Neural progenitor cell (in vitro differentiated cells): ENCODE measurements around the gene SLIT2. TPM values are rescaled to one million over a fixed set of nuclear protein-coding genes. Genes with fewer than 3 reads are reported as not detected.

Experiments used
- DNase-seq: peaks from one replicate; pipeline ENCODE4 v3.0.0-alpha.2; 2016; ENCODE audit warnings: low spot score
- H2AFZ ChIP-seq: fragments of 200-600 bp; sonication (generic); replicated peaks from 2 replicates; pipeline ENCODE4 v1.6.1; 2016; ENCODE audit warnings: antibody characterized with exemption
- H3F3A ChIP-seq: fragments of 200-600 bp; sonication (generic); 2 replicates; pipeline ENCODE4 v1.6.1; 2016; ENCODE audit warnings: antibody characterized with exemption, low read depth
- H3K27ac ChIP-seq: fragments of 200-600 bp; sonication (generic); 2 replicates; pipeline ENCODE4 v1.5.1; 2016; ENCODE audit warnings: mild to moderate bottlenecking
- H3K27me3 ChIP-seq: fragments of 200-600 bp; sonication (generic); 2 replicates; pipeline ENCODE4 v1.6.1; 2016; ENCODE audit warnings: mild to moderate bottlenecking, moderate library complexity
- H3K36me3 ChIP-seq: fragments of 200-600 bp; sonication (generic); 2 replicates; pipeline ENCODE4 v1.5.1; 2016
- H3K4me1 ChIP-seq: fragments of 200-600 bp; sonication (generic); 2 replicates; pipeline ENCODE4 v1.6.1; 2016; ENCODE audit warnings: mixed run types
- H3K4me2 ChIP-seq: fragments of 200-600 bp; sonication (generic); 2 replicates; pipeline ENCODE4 v1.6.1; 2016
- H3K4me3 ChIP-seq: fragments of 200-600 bp; sonication (generic); 2 replicates; pipeline ENCODE4 v1.5.1; 2016
- H3K79me2 ChIP-seq: fragments of 200-600 bp; sonication (generic); 2 replicates; pipeline ENCODE4 v1.6.1; 2016; ENCODE audit warnings: low read depth
- H3K9ac ChIP-seq: fragments of 200-600 bp; sonication (generic); 2 replicates; pipeline ENCODE4 v1.6.1; 2016
- H3K9me3 ChIP-seq: fragments of 200-600 bp; sonication (generic); 2 replicates; pipeline ENCODE4 v1.5.1; 2016; ENCODE audit warnings: low read depth
- H4K20me1 ChIP-seq: fragments of 200-600 bp; sonication (generic); 2 replicates; pipeline ENCODE4 v1.6.1; 2016; ENCODE audit warnings: low read depth
- H3K27ac Mint-ChIP-seq: 3 replicates; pipeline ENCODE4 v1.8.0; 2021; ENCODE audit warnings: mixed read lengths
- H3K27me3 Mint-ChIP-seq: 2 replicates; pipeline ENCODE4 v1.8.0; 2022; ENCODE audit warnings: low read depth, mild to moderate bottlenecking, inconsistent platforms, moderate library complexity, mixed read lengths; ENCODE audit not compliant: insufficient read depth
- H3K36me3 Mint-ChIP-seq: 3 replicates; pipeline ENCODE4 v1.8.0; 2021; ENCODE audit warnings: mixed read lengths
- H3K4me1 Mint-ChIP-seq: 3 replicates; pipeline ENCODE4 v1.8.0; 2021; ENCODE audit warnings: mixed read lengths
- H3K4me3 Mint-ChIP-seq: 3 replicates; pipeline ENCODE4 v1.8.0; 2021; ENCODE audit warnings: mild to moderate bottlenecking, moderate library complexity, mixed read lengths
- H3K9me3 Mint-ChIP-seq: 3 replicates; pipeline ENCODE4 v1.8.0; 2020; ENCODE audit warnings: mixed read lengths
- EZH2 ChIP-seq: fragments of 200-600 bp; sonication (generic); IDR thresholded peaks from 2 replicates; pipeline ENCODE4 v1.6.1; 2017; ENCODE audit warnings: antibody characterized with exemption, mild to moderate bottlenecking, moderate library complexity
- EZH2phosphoT487 ChIP-seq: fragments of 200-600 bp; sonication (generic); IDR thresholded peaks from 2 replicates; pipeline ENCODE4 v1.6.1; 2017; ENCODE audit warnings: antibody characterized with exemption
- total RNA-seq: library from RNA; depleted of rRNA; stranded (reverse); fragments of >200 nt; gene quantifications from 2 replicates; pipeline ENCODE4 v1.2.3, GENCODE V29; 2015; ENCODE audit warnings: low replicate concordance
- TF ChIP-seq, protein P1 (sequence below): fragments of 200-600 bp; sonication (generic); IDR thresholded peaks from 2 replicates; pipeline ENCODE4 v1.5.1; 2017; ENCODE audit warnings: antibody characterized with exemption, mild to moderate bottlenecking

SLIT2 gene
- total RNA-seq, 1 donor from 2014 or later = 3.0 TPM

DNA sequence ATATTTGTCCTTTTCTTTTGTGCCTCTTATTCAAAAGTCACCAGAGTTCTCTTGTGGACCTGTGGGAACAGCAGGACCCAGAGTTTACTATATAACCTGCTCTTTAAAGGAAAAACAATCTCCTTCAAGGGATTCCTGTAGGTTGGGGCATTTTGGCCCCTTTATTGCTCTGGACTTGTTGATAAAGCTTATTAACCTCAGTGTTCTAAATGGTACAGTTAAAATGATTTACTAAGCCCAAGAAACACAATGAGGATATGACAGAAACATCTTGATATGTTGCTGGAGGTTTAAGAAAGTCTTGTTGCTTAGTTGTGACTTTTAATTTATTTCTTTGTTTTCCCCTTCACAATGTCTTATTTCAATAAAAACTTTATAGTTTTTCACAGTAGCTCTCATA is 46.8 kb downstream of the SLIT2 start:
- TF ChIP-seq, protein P1, sequence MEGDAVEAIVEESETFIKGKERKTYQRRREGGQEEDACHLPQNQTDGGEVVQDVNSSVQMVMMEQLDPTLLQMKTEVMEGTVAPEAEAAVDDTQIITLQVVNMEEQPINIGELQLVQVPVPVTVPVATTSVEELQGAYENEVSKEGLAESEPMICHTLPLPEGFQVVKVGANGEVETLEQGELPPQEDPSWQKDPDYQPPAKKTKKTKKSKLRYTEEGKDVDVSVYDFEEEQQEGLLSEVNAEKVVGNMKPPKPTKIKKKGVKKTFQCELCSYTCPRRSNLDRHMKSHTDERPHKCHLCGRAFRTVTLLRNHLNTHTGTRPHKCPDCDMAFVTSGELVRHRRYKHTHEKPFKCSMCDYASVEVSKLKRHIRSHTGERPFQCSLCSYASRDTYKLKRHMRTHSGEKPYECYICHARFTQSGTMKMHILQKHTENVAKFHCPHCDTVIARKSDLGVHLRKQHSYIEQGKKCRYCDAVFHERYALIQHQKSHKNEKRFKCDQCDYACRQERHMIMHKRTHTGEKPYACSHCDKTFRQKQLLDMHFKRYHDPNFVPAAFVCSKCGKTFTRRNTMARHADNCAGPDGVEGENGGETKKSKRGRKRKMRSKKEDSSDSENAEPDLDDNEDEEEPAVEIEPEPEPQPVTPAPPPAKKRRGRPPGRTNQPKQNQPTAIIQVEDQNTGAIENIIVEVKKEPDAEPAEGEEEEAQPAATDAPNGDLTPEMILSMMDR = no peak
- TF ChIP-seq EZH2phosphoT487 (no peak), EZH2 (no peak)
- no peak for DNase-seq
- H3K27ac Mint-ChIP-seq = no peak overlapping the region
- Histone ChIP-seq H3K9ac (no peak overlapping the region), H3K4me1 (no peaks in the 10 kb centered on the region), H3K27me3 (no peaks in the 10 kb centered on the region), H3K79me2 (no peaks in the 10 kb centered on the region), H3K36me3 (no peaks in the 10 kb centered on the region), H3K27ac (no peak overlapping the region), H3F3A (no peaks in the 10 kb centered on the region), H2AFZ (no peak overlapping the region), H3K9me3 (no peaks in the 10 kb centered on the region), H3K4me2 (no peak overlapping the region), H4K20me1 (no peaks in the 10 kb centered on the region), H3K4me3 (no peak overlapping the region)
- H3K4me3 Mint-ChIP-seq = no peak overlapping the region
- no peaks in the 10 kb centered on the region for H3K9me3 Mint-ChIP-seq
- H3K36me3 Mint-ChIP-seq = peaks cover 9% of the 10 kb centered on the region
- H3K27me3 Mint-ChIP-seq = no peaks in the 10 kb centered on the region
- H3K4me1 Mint-ChIP-seq = peaks cover 14% of the 10 kb centered on the region

DNA sequence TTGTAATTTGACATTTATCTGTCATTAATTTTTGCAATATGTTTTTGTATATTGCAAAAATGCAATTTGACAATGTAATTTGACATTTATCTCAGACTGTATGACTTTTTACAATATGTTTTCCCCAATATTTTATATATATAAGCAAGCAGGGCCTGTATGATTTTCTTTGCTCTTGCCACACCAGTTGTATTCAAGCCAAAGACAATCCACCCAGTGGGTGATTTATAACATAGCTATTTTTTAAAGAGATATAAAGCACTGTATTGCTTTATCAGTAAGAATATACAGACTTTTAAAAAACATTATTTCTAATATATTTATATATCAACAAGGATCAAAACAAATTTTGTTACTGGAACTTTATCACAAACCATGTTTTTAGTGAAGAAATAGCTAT is 47.3 kb downstream of the SLIT2 start:
- Histone ChIP-seq H3K27ac (no peak overlapping the region), H3K4me1 (no peaks in the 10 kb centered on the region), H3F3A (no peaks in the 10 kb centered on the region), H3K9ac (no peak overlapping the region), H2AFZ (no peak overlapping the region), H3K36me3 (no peaks in the 10 kb centered on the region), H3K27me3 (no peaks in the 10 kb centered on the region), H3K9me3 (no peaks in the 10 kb centered on the region), H4K20me1 (no peaks in the 10 kb centered on the region), H3K79me2 (no peaks in the 10 kb centered on the region), H3K4me2 (no peak overlapping the region), H3K4me3 (no peak overlapping the region)
- H3K36me3 Mint-ChIP-seq = peaks cover 14% of the 10 kb centered on the region
- no peaks in the 10 kb centered on the region for H3K27me3 Mint-ChIP-seq
- TF ChIP-seq EZH2 (no peak), EZH2phosphoT487 (no peak)
- TF ChIP-seq, protein P1 = no peak
- no peak for DNase-seq
- peaks cover 14% of the 10 kb centered on the region for H3K4me1 Mint-ChIP-seq
- H3K9me3 Mint-ChIP-seq = no peaks in the 10 kb centered on the region
- no peak overlapping the region for H3K27ac Mint-ChIP-seq
- H3K4me3 Mint-ChIP-seq = no peak overlapping the region

DNA sequence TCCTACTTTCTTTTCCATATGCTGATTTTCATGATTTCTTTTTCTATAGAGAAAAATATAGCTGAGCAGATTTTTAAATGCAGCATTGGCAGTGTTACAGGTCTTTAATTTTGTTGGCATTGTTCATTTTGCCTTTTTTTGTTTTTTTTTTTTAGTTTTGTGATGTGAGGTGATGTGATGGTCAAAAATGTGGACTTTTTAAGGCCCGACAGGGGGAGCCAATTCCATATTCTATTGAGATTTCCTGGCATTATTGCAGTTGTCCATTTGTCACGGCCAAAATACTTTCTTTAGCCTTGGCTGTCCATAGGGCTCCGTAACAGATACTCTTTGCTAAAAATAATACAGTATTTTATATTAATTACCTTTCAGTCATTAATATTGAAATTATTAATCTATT is 47.8 kb downstream of the SLIT2 start:
- Histone ChIP-seq H3K79me2 (no peaks in the 10 kb centered on the region), H3K36me3 (no peaks in the 10 kb centered on the region), H3K27me3 (no peaks in the 10 kb centered on the region), H3F3A (no peaks in the 10 kb centered on the region), H3K4me3 (no peak overlapping the region), H2AFZ (no peak overlapping the region), H3K9ac (no peak overlapping the region), H3K9me3 (no peaks in the 10 kb centered on the region), H3K4me2 (no peak overlapping the region), H3K27ac (no peak overlapping the region), H4K20me1 (no peaks in the 10 kb centered on the region), H3K4me1 (no peaks in the 10 kb centered on the region)
- Mint-ChIP-seq H3K27ac (no peak overlapping the region), H3K4me1 (peaks cover 13% of the 10 kb centered on the region), H3K9me3 (no peaks in the 10 kb centered on the region), H3K36me3 (peaks cover 13% of the 10 kb centered on the region), H3K4me3 (no peak overlapping the region), H3K27me3 (no peaks in the 10 kb centered on the region)
- TF ChIP-seq EZH2phosphoT487 (no peak), EZH2 (no peak)
- TF ChIP-seq, protein P1 = peak; percentile 63
- DNase-seq = peak; percentile 50

DNA sequence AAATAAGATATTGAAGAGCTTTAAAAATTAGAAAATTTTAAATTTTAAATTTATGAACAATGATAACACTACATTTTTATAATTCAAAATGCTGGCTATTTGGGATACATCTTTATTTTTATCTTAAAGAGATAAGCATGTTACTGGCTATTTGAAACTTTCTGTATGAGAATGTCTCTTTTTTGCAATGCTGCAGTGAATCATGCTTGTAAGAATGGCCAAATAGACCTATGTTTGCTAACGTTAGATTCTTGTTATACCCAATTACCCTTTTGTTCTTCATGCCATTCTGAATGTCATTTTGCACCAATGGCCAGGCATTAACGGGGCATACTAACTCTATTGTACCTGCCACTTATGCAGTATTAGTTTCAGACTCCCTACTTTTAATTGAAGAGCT is 49.5 kb downstream of the SLIT2 start:
- no peak overlapping the region for H3K9ac ChIP-seq
- TF ChIP-seq, protein P1 = no peak
- TF ChIP-seq EZH2 = no peak
- TF ChIP-seq EZH2phosphoT487 = no peak
- no peak overlapping the region for H3K4me2 ChIP-seq
- Mint-ChIP-seq H3K27me3 (no peaks in the 10 kb centered on the region), H3K4me1 (peaks cover 8% of the 10 kb centered on the region), H3K9me3 (no peaks in the 10 kb centered on the region), H3K27ac (no peak overlapping the region), H3K36me3 (peaks cover 13% of the 10 kb centered on the region), H3K4me3 (no peak overlapping the region)
- H3K79me2 ChIP-seq = no peaks in the 10 kb centered on the region
- no peaks in the 10 kb centered on the region for H3K4me1 ChIP-seq
- no peak overlapping the region for H2AFZ ChIP-seq
- no peak overlapping the region for H3K27ac ChIP-seq
- H3K4me3 ChIP-seq = no peak overlapping the region
- no peaks in the 10 kb centered on the region for H3K36me3 ChIP-seq
- no peak for DNase-seq
- no peaks in the 10 kb centered on the region for H3F3A ChIP-seq
- no peaks in the 10 kb centered on the region for H3K27me3 ChIP-seq
- H3K9me3 ChIP-seq = no peaks in the 10 kb centered on the region
- H4K20me1 ChIP-seq = no peaks in the 10 kb centered on the region
